Stomach (tissue), 9 donors: Measurements from ENCODE around the gene LTF. TPM values are rescaled to one million over a fixed set of nuclear protein-coding genes. Genes with fewer than 3 reads are reported as not detected.

Experiments
- DNase-seq, 2 donors: peaks; one replicate each; pipeline versions ENCODE4 v3.0.0 to v3.0.0-alpha.2; 2013 to 2019
- H3K27ac ChIP-seq, 5 donors: fragments of 200-600 bp in 4 of 5; sonication (generic) in 4 of 5; one replicate each; pipeline ENCODE4 v1.5.1; 2013 to 2019; ENCODE audit warnings: mild to moderate bottlenecking in 1 of 5, moderate library complexity in 1 of 5
- H3K27me3 ChIP-seq, 3 donors: fragments of 200-600 bp; sonication (generic); one replicate each; pipeline ENCODE4 v1.5.1; 2017 to 2019; ENCODE audit warnings: mixed run types in 1 of 3
- H3K36me3 ChIP-seq, 4 donors: fragments of 200-600 bp; sonication (generic); 1 replicate in 3 of 4; 2 replicates in 1 of 4; pipeline ENCODE4 v1.5.1; 2016 to 2019
- H3K4me1 ChIP-seq, 4 donors: fragments of 200-600 bp; sonication (generic); one replicate each; pipeline ENCODE4 v1.5.1; 2016 to 2019
- H3K4me3 ChIP-seq, 4 donors: fragments of 200-600 bp; sonication (generic) in 3 of 4; one replicate each; pipeline ENCODE4 v1.5.1; 2016 to 2019; ENCODE audit warnings: mild to moderate bottlenecking in 1 of 4
- H3K9me3 ChIP-seq, 4 donors: fragments of 200-600 bp; sonication (generic); one replicate each; pipeline ENCODE4 v1.5.1; 2016 to 2019
- CTCF ChIP-seq, 7 experiments: fragments of 450-650 bp in 4 of 7; fragments of 200-600 bp in 3 of 7; sonication (generic) in 3 of 7; IDR thresholded peaks; one replicate each; pipeline ENCODE4 v1.5.1; 2016 to 2019; ENCODE audit warnings: antibody characterized with exemption in 7 of 7, control low read depth in 2 of 7, mild to moderate bottlenecking in 1 of 7
- EP300 ChIP-seq: sonication (generic); formaldehyde crosslinking; IDR thresholded peaks from one replicate; pipeline ENCODE4 v1.6.1; 2017; ENCODE audit warnings: antibody characterized with exemption
- POLR2A ChIP-seq, 4 donors: fragments of 450-650 bp; IDR thresholded peaks; one replicate each; pipeline ENCODE4 v1.6.1; 2016; ENCODE audit warnings: antibody characterized with exemption in 4 of 4, control low read depth in 2 of 4, mild to moderate bottlenecking in 1 of 4, moderate library complexity in 1 of 4
- POLR2AphosphoS5 ChIP-seq, 3 donors: sonication (generic); formaldehyde crosslinking; IDR thresholded peaks; one replicate each; pipeline ENCODE4 v1.6.1; 2016; ENCODE audit warnings: antibody characterized with exemption in 3 of 3
- WGBS, 5 donors: extraction: QIAGEN DNeasy Blood & Tissue Kit in 3 of 5; methylation state at CpG; one replicate each; pipeline versions ENCODE4 v1.1.5 to v1.1.7; 2013 to 2018; 5-methylcytosine and 5-hydroxymethylcytosine counted together
- intact Hi-C: fragments of 100-400 bp; cut with DNase I; formaldehyde crosslinking; loops from one replicate; pipeline ENCODE4 v1.15.1; 2023; ENCODE audit warnings: low total_unique reads
- polyA plus RNA-seq, 3 donors: library from polyadenylated mRNA; stranded (reverse); fragments of 200-250 nt; gene quantifications; one replicate each; pipeline ENCODE4 v1.2.3, GENCODE V29; 2013
- total RNA-seq, 5 donors: library from RNA; depleted of rRNA; stranded (reverse); fragments of >200 nt; gene quantifications; one replicate each; pipeline versions ENCODE4 v1.1.0 to v1.2.3, GENCODE V29; 2014 to 2016
- donor health status: healthy with polysubstance abuse.
- donor health status: Bipolar disorder and iron deficiency.
- donor health status: healthy.

Gene LTF
- total and polyA plus RNA-seq, 8 donors: 0.58 to 1,112 (median 106) TPM

DNA sequence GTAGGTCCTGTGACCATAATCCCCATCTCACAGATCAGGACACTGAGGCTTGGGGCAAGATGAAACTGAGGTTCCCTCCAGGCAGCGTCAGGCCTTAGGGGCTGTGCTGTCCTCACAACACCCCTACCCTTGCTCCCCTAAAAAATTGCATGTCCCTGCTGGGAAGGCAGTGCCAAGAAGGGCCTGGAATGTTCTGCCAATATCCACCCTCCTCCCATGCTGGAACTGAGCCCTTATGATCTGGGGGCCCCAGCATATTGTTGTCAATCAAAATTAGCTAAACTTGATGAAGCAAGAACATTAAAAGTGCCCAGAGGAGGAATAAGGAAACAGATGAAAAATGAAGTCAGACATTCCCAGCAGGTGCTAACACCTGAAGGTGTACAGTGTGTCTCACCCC lies 19.7 kb upstream of the LTF start:
- Histone ChIP-seq H3K36me3 (no peaks in the 10 kb centered on the region), H3K4me3 (no peak overlapping the region), H3K27ac (peak overlapping the region; percentile 67 to 83 (median 74)), H3K9me3 (no peaks in the 10 kb centered on the region), H3K27me3 (peaks cover 0 to 3% (median 0%) of the 10 kb centered on the region in 3 donors), H3K4me1 (peaks cover 6 to 20% (median 11%) of the 10 kb centered on the region in 4 donors)
- intact Hi-C loops: no loop called here
- DNase-seq: no peak
- no peak for TF ChIP-seq POLR2A (IDR thresholded peaks at IDR 0.05)
- TF ChIP-seq CTCF (IDR thresholded peaks at IDR 0.05): no peak
- no peak for TF ChIP-seq EP300
- TF ChIP-seq POLR2AphosphoS5 (IDR thresholded peaks at IDR 0.05): no peak
- 67 to 100% (median 86%) methylated on average over 1 of the region's 1 CpG for WGBS, 5 donors

DNA sequence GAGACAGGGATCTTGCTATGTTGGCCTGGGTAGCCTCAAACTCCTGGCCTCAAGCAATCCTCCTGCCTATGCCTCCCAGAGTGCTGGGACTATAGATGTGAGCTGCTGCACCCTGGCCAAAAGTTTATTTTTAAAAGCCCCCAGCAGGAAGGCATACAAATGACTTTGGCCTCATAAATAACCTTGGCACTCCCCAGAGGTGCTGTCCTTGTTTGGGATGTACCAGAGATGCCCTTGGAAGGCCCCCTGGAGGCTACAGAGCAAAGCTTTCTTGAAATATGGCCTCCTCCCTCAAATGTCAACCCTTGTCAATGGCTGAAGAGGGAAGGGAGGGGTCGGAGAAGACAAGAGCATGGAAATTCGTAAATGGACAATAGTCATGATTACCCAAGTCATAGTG lies 19.1 kb upstream of the LTF start:
- H3K9me3 ChIP-seq: no peaks in the 10 kb centered on the region
- H3K36me3 ChIP-seq: no peaks in the 10 kb centered on the region
- H3K27me3 ChIP-seq: peaks cover 0 to 3% (median 0%) of the 10 kb centered on the region in 3 donors
- peak overlapping the region in 3 of 5 donors; percentile 69 to 83 (median 80) for H3K27ac ChIP-seq
- no peak overlapping the region for H3K4me3 ChIP-seq
- TF ChIP-seq CTCF (IDR thresholded peaks at IDR 0.05) (no peak), POLR2AphosphoS5 (IDR thresholded peaks at IDR 0.05) (no peak), EP300 (no peak), POLR2A (IDR thresholded peaks at IDR 0.05) (no peak)
- peaks cover under 1 to 14% (median 6%) of the 10 kb centered on the region in 4 donors for H3K4me1 ChIP-seq
- WGBS, 5 donors: 78 to 96% (median 92%) methylated on average over 2 of the region's 2 CpGs
- intact Hi-C loops: no loop called here
- DNase-seq: no peak

DNA sequence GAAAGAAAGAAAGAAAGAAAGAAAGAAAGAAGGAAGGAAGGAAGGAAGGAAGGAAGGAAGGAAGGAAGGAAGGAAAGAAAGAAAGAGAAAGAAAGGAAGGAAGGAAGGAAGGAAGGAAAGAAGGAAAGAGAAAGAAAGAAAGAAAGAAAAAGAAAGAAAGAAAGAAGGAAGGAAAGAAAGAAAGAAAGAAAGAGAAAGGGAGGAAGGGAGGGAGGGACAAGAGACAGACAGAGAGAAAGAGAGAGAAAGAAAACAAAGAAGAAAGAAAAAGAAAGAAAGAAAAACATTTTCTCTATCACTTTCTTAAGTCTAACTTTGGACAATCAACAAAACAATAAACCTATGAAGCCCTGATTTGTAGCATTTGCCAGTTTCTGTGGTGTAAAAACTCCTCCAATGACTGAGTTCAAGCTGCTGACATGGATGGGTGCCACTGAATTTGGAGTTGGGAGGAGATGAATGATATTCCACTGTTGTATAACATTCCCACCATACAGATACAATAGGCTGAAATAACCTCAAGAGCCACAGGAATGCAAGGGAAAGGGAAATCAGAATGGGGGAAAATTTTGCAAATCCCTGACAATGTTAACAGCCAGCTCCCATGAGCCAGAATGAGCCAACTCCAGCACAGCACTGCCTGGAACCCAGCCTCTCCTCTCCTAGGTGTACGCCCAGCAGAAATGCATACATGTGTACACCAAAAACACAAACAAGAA lies 18.1 kb upstream of the LTF start:
- no peak for DNase-seq
- no peaks in the 10 kb centered on the region for H3K9me3 ChIP-seq
- H3K27me3 ChIP-seq: peaks cover 0 to 3% (median 0%) of the 10 kb centered on the region in 3 donors
- peaks cover 0 to 10% (median 2%) of the 10 kb centered on the region in 4 donors for H3K4me1 ChIP-seq
- H3K36me3 ChIP-seq: no peaks in the 10 kb centered on the region
- 39 to 77% (median 52%) methylated on average over 1 of the region's 1 CpG for WGBS, 5 donors
- H3K27ac ChIP-seq: peak overlapping the region in 1 of 5 donors; percentile 2
- intact Hi-C loops: no loop called here
- no peak for TF ChIP-seq POLR2AphosphoS5 (IDR thresholded peaks at IDR 0.05)
- TF ChIP-seq POLR2A (IDR thresholded peaks at IDR 0.05): no peak
- no peak for TF ChIP-seq EP300
- no peak for TF ChIP-seq CTCF (IDR thresholded peaks at IDR 0.05)
- H3K4me3 ChIP-seq: no peak overlapping the region

GRCh38 chr3:46481636-46482035 lies 16.9 kb upstream of the LTF start:
- WGBS, 5 donors: 82 to 94% (median 90%) methylated on average over 4 of the region's 4 CpGs
- intact Hi-C loops: no loop called here

More at GRCh38 chr3:46481636-46482035, 16.9 kb upstream of the LTF start:
- Histone ChIP-seq H3K27ac (no peak overlapping the region), H3K36me3 (no peaks in the 10 kb centered on the region), H3K27me3 (peaks cover 0 to 3% (median 0%) of the 10 kb centered on the region in 3 donors), H3K9me3 (no peaks in the 10 kb centered on the region), H3K4me1 (peaks cover 0 to 10% (median 2%) of the 10 kb centered on the region in 4 donors), H3K4me3 (no peak overlapping the region)
- TF ChIP-seq CTCF (IDR thresholded peaks at IDR 0.05): no peak
- no peak for TF ChIP-seq POLR2AphosphoS5 (IDR thresholded peaks at IDR 0.05)
- TF ChIP-seq POLR2A (IDR thresholded peaks at IDR 0.05): no peak
- no peak for TF ChIP-seq EP300
- no peak for DNase-seq
